ENCODE results near the gene NKAIN4. TPM values are rescaled to one million over a fixed set of nuclear protein-coding genes. Genes with fewer than 3 reads are reported as not detected.

Gene NKAIN4
- total and polyA plus RNA-seq, 12 donors, result 0.15 to 2.8 (median 0.36) TPM; not detected in 6

- WGBS, 4 donors, result 86 to 94% (median 91%) methylated on average over 6 to 9 of the region's 9 CpGs
These were observed 16.5 kb upstream of the NKAIN4 start for GRCh38 chr20:63270606-63271325.

GRCh38 chr20:63269724-63270123 is 15.5 kb upstream of the NKAIN4 start:
- Histone ChIP-seq H3K36me3 (replicated peaks in 1 of 2) (no peaks in the 10 kb centered on the region), H3K4me1 (replicated peaks in 1 of 2) (peaks cover 14 to 19% of the 10 kb centered on the region in 2 donors), H3K27ac (no peak overlapping the region), H3K27me3 (no peaks in the 10 kb centered on the region), H3K4me3 (no peak overlapping the region), H3K9me3 (replicated peaks in 1 of 3) (no peaks in the 10 kb centered on the region)
- 86 to 92% (median 89%) methylated on average over 9 of the region's 9 CpGs for whole genome bisulfite sequencing, 4 donors
- intact Hi-C loops (cut with DNase I), result no loop called here
- no peak for DNase-seq
- TF ChIP-seq, protein P1, sequence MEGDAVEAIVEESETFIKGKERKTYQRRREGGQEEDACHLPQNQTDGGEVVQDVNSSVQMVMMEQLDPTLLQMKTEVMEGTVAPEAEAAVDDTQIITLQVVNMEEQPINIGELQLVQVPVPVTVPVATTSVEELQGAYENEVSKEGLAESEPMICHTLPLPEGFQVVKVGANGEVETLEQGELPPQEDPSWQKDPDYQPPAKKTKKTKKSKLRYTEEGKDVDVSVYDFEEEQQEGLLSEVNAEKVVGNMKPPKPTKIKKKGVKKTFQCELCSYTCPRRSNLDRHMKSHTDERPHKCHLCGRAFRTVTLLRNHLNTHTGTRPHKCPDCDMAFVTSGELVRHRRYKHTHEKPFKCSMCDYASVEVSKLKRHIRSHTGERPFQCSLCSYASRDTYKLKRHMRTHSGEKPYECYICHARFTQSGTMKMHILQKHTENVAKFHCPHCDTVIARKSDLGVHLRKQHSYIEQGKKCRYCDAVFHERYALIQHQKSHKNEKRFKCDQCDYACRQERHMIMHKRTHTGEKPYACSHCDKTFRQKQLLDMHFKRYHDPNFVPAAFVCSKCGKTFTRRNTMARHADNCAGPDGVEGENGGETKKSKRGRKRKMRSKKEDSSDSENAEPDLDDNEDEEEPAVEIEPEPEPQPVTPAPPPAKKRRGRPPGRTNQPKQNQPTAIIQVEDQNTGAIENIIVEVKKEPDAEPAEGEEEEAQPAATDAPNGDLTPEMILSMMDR (IDR thresholded peaks at IDR 0.05), result no peak
- no peak for TF ChIP-seq POLR2A (IDR thresholded peaks at IDR 0.05)

More at GRCh38 chr20:63270606-63271325, 16.5 kb upstream of the NKAIN4 start:
- Histone ChIP-seq H3K9me3 (replicated peaks in 1 of 3) (no peaks in the 10 kb centered on the region), H3K27me3 (no peaks in the 10 kb centered on the region), H3K4me1 (replicated peaks in 1 of 2) (peaks cover 14 to 19% of the 10 kb centered on the region in 2 donors), H3K27ac (no peak overlapping the region), H3K36me3 (replicated peaks in 1 of 2) (peaks cover 0 to 1% of the 10 kb centered on the region in 2 donors), H3K4me3 (no peak overlapping the region)
- TF ChIP-seq, protein P1 (IDR thresholded peaks at IDR 0.05), result no peak
- no peak for TF ChIP-seq POLR2A (IDR thresholded peaks at IDR 0.05)
- DNase-seq, result no peak
- intact Hi-C loops (cut with DNase I), result no loop called here

GRCh38 chr20:63268671-63269439 is 14.6 kb upstream of the NKAIN4 start:
- 26 to 44% (median 39%) methylated on average over 10 to 18 of the region's 18 CpGs for WGBS, 4 donors
- intact Hi-C loops (cut with DNase I), result no loop called here

GRCh38 chr20:63268256-63268655 is 14.0 kb upstream of the NKAIN4 start:
- peaks cover 2 to 4% of the 10 kb centered on the region in 2 donors for H3K4me1 ChIP-seq (replicated peaks in 1 of 2)
- no peak for DNase-seq
- no peaks in the 10 kb centered on the region for H3K9me3 ChIP-seq (replicated peaks in 1 of 3)
- H3K27ac ChIP-seq, result no peak overlapping the region
- no peaks in the 10 kb centered on the region for H3K36me3 ChIP-seq (replicated peaks in 1 of 2)
- no peak overlapping the region for H3K4me3 ChIP-seq
- intact Hi-C loops (cut with DNase I), result no loop called here
- TF ChIP-seq, protein P1 (IDR thresholded peaks at IDR 0.05), result no peak
- no peak for TF ChIP-seq POLR2A (IDR thresholded peaks at IDR 0.05)
- no peaks in the 10 kb centered on the region for H3K27me3 ChIP-seq
- WGBS, 4 donors, result 61 to 74% (median 71%) methylated on average over 5 to 7 of the region's 7 CpGs

More at GRCh38 chr20:63268671-63269439, 14.6 kb upstream of the NKAIN4 start:
- no peaks in the 10 kb centered on the region for H3K36me3 ChIP-seq (replicated peaks in 1 of 2)
- no peak for DNase-seq
- H3K9me3 ChIP-seq (replicated peaks in 1 of 3), result no peaks in the 10 kb centered on the region
- no peak overlapping the region for H3K27ac ChIP-seq
- H3K27me3 ChIP-seq, result no peaks in the 10 kb centered on the region
- H3K4me3 ChIP-seq, result no peak overlapping the region
- no peak for TF ChIP-seq POLR2A (IDR thresholded peaks at IDR 0.05)
- TF ChIP-seq, protein P1 (IDR thresholded peaks at IDR 0.05), result no peak
- peaks cover 8 to 10% of the 10 kb centered on the region in 2 donors for H3K4me1 ChIP-seq (replicated peaks in 1 of 2)

All from adrenal gland (tissue), 12 donors.